ENCODE data around the gene ECE2.

- TF ChIP-seq CTCF (IDR thresholded peaks at IDR 0.05) (no peak), RAD21 (conservative IDR thresholded peaks at IDR 0.05 in 1 of 2, IDR thresholded peaks at IDR 0.05 in 1 of 2) (no peak)
These were observed 57.9 kb downstream of the ECE2 start for GRCh38 chr3:184333700-184334099.

All from A549 (cell line).